OCI-LY3 (cell line): Measurements from ENCODE around the gene MAGI1.

Experiments
- H2AFZ ChIP-seq: fragments of 200-600, 300-600 bp; shearing (Covaris generic); 2 replicates; pipeline ENCODE4 v1.6.0; 2014; ENCODE audit warnings: antibody characterized with exemption, low read depth, low read length
- H3K27ac ChIP-seq: fragments of 200-600, 300-600 bp; sonication (generic); 2 replicates; pipeline ENCODE4 v1.5.1; 2014; ENCODE audit warnings: mild to moderate bottlenecking, low read length, moderate library complexity, mixed read lengths
- H3K27me3 ChIP-seq: fragments of 200-600, 300-600 bp; sonication (generic); 2 replicates; pipeline ENCODE4 v1.6.1; 2014; ENCODE audit warnings: low read depth, low read length, mixed read lengths
- H3K36me3 ChIP-seq: fragments of 200-600, 300-600 bp; sonication (generic); replicated peaks from 2 replicates; pipeline ENCODE3; 2014; ENCODE audit warnings: low read depth, low read length, mixed read lengths
- H3K4me1 ChIP-seq: fragments of 300-600, 200-600 bp; sonication (generic); 2 replicates; pipeline ENCODE4 v1.6.1; 2014; ENCODE audit warnings: low read length, mixed read lengths
- H3K4me2 ChIP-seq: fragments of 200-600, 300-600 bp; sonication (generic); 2 replicates; pipeline ENCODE4 v1.6.1; 2014; ENCODE audit warnings: low read length, mixed read lengths
- H3K4me3 ChIP-seq: fragments of 300-600, 200-600 bp; sonication (generic); 2 replicates; pipeline ENCODE4 v1.5.1; 2014; ENCODE audit warnings: antibody characterized with exemption, mild to moderate bottlenecking, low read length, moderate library complexity
- H3K79me2 ChIP-seq: fragments of 300-600, 200-600 bp; shearing (Covaris generic); 2 replicates; pipeline ENCODE4 v1.6.1; 2014; ENCODE audit warnings: mild to moderate bottlenecking, low read length, mixed read lengths
- H3K9ac ChIP-seq: fragments of 300-600, 200-600 bp; shearing (Covaris generic); 2 replicates; pipeline ENCODE4 v1.6.0; 2014; ENCODE audit warnings: mild to moderate bottlenecking, low read length, moderate library complexity
- H3K9me3 ChIP-seq: fragments of 200-600, 300-600 bp; shearing (Covaris generic); 2 replicates; pipeline ENCODE4 v1.6.1; 2014; ENCODE audit warnings: low read length, mixed read lengths; ENCODE audit not compliant: insufficient read depth
- H4K20me1 ChIP-seq: fragments of 200-600, 300-600 bp; sonication (generic); 2 replicates; pipeline ENCODE4 v1.6.1; 2016; ENCODE audit warnings: low read length, mixed read lengths; ENCODE audit not compliant: insufficient read depth
- CTCF ChIP-seq: fragments of 200-600, 300-600 bp; sonication (generic); IDR thresholded peaks from 2 replicates; pipeline ENCODE4 v1.5.1; 2014; ENCODE audit warnings: antibody characterized with exemption, low read length, low read depth
- EZH2phosphoT487 ChIP-seq: fragments of 200-600 bp; shearing (Covaris generic); IDR thresholded peaks from 2 replicates; pipeline ENCODE4 v1.6.1; 2018; ENCODE audit warnings: antibody characterized with exemption, mixed run types, low read depth

The MAGI1 gene

GRCh38 chr3:65873028-65873427 lies 165.7 kb downstream of the MAGI1 start:
- Histone ChIP-seq H3K79me2 (no peaks in the 10 kb centered on the region), H4K20me1 (no peaks in the 10 kb centered on the region), H3K36me3 (no peaks in the 10 kb centered on the region), H3K9ac (no peak overlapping the region), H3K27me3 (0 out of 2 replicates have a peak, but pooled peaks cover 6% of the 10 kb centered on the region), H3K9me3 (no peaks in the 10 kb centered on the region), H3K27ac (no peak overlapping the region), H3K4me1 (no peaks in the 10 kb centered on the region), H2AFZ (no peak overlapping the region), H3K4me2 (no peak overlapping the region), H3K4me3 (no peak overlapping the region)
- TF ChIP-seq EZH2phosphoT487 (no peak), CTCF (no peak)

- TF ChIP-seq CTCF (no peak), EZH2phosphoT487 (no peak)
- 0 out of 2 replicates have a peak, but pooled peaks cover 6% of the 10 kb centered on the region for H3K27me3 ChIP-seq
- no peaks in the 10 kb centered on the region for H4K20me1 ChIP-seq
- no peak overlapping the region for H3K9ac ChIP-seq
- H3K27ac ChIP-seq, result no peak overlapping the region
- H3K4me1 ChIP-seq, result no peaks in the 10 kb centered on the region
- H3K9me3 ChIP-seq, result no peaks in the 10 kb centered on the region
- no peaks in the 10 kb centered on the region for H3K36me3 ChIP-seq
- H2AFZ ChIP-seq, result no peak overlapping the region
- no peak overlapping the region for H3K4me3 ChIP-seq
- no peaks in the 10 kb centered on the region for H3K79me2 ChIP-seq
- H3K4me2 ChIP-seq, result no peak overlapping the region
These were observed 167.2 kb downstream of the MAGI1 start for GRCh38 chr3:65871305-65872141.

- Histone ChIP-seq H2AFZ (no peak overlapping the region), H3K27me3 (0 out of 2 replicates have a peak, but pooled peaks cover 6% of the 10 kb centered on the region), H3K4me1 (no peaks in the 10 kb centered on the region), H4K20me1 (no peaks in the 10 kb centered on the region), H3K9me3 (no peaks in the 10 kb centered on the region), H3K4me3 (no peak overlapping the region), H3K79me2 (no peaks in the 10 kb centered on the region), H3K36me3 (no peaks in the 10 kb centered on the region), H3K27ac (no peak overlapping the region), H3K4me2 (no peak overlapping the region), H3K9ac (no peak overlapping the region)
- no peak for TF ChIP-seq EZH2phosphoT487
- TF ChIP-seq CTCF, result no peak
These were observed 168.9 kb downstream of the MAGI1 start for GRCh38 chr3:65869798-65870197.

GRCh38 chr3:65867463-65868210 lies 171.1 kb downstream of the MAGI1 start:
- no peak overlapping the region for H3K4me3 ChIP-seq
- H3K27ac ChIP-seq, result no peak overlapping the region
- H3K79me2 ChIP-seq, result no peaks in the 10 kb centered on the region
- no peak overlapping the region for H3K9ac ChIP-seq
- TF ChIP-seq CTCF, result no peak
- no peak for TF ChIP-seq EZH2phosphoT487
- H2AFZ ChIP-seq, result no peak overlapping the region
- H3K4me1 ChIP-seq, result no peaks in the 10 kb centered on the region
- no peaks in the 10 kb centered on the region for H3K36me3 ChIP-seq
- no peaks in the 10 kb centered on the region for H3K9me3 ChIP-seq
- no peak overlapping the region for H3K4me2 ChIP-seq
- 0 out of 2 replicates have a peak, but pooled peaks cover 6% of the 10 kb centered on the region for H3K27me3 ChIP-seq
- H4K20me1 ChIP-seq, result no peaks in the 10 kb centered on the region
